ENCODE results near the gene NPHP4.

NPHP4 gene

DNA sequence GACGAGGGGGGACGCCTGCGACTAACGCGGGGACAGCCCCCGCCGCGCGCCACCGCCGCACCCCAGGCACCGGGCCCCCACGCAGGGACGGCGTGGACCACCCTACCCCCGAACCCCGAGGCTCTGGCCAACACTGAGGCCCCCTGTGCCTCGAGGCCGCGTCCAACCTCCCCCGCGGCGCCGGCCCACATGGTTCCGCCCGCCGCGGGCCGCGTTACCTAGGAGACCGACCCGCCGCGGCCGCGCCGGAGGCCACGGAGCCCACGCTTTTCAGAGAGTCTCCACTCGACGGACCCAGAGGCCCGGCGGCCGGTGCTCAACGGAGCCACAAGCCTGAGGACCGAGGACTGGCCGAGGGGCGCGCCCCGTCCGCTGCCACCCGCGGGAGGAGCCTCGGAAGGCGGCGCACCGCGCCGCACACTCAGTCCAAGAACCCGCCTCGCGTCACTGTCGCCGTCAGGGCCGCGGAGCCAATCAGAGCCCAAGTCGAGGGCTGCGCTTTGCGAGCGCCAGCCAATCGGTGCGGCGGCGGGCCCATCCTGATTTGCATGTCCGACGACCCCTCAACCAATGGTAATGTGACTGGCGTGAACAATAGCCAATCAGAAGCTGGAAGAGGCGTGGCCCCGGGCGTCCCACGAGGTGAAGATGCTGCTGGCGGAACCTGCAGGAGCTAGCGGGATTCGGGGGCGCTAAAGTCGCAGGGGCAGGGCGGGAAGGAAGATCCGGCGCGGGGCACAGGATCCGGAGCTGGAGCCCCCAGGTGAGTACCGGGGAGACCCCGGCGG, at the start of gene NPHP4:
Gene NPHP4 (minus strand): TSS at position 400 of the 788 bp plus-strand sequence. CDS start 6,136 bp downstream, outside the sequence.
- peak; percentile 99 for FAIRE-seq

DNA sequence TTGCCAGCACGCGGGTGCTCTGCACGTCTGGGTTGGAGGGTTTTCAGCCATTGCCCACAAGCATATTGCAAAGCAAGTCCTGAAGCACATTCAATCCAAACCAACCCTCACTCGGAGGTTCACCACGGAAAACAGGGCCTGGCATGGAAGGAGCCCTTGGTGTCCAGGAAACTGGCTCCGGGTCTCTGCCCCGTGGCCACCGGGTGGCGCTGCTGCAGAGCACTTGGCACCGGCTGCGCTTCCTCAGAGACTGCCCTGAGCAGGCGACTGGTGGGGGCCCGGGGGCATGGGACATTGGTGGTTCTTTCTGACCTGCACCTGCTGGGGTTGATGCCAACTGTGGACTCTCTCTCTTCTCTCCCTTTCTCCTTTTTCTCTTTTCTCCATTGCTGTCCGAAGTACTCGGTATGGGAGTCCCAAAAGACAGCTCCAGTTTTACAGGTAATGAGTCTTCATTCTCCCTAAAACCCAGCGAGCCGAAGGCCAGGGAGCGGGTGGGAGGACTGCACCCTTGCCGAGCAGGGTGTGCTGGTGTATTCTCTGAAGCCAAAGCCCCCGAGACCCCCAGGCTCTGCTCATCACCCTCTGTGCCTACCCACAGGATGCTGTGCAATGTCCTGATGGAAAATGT, 49.3 kb upstream of the NPHP4 start:
- no peak for FAIRE-seq

DNA sequence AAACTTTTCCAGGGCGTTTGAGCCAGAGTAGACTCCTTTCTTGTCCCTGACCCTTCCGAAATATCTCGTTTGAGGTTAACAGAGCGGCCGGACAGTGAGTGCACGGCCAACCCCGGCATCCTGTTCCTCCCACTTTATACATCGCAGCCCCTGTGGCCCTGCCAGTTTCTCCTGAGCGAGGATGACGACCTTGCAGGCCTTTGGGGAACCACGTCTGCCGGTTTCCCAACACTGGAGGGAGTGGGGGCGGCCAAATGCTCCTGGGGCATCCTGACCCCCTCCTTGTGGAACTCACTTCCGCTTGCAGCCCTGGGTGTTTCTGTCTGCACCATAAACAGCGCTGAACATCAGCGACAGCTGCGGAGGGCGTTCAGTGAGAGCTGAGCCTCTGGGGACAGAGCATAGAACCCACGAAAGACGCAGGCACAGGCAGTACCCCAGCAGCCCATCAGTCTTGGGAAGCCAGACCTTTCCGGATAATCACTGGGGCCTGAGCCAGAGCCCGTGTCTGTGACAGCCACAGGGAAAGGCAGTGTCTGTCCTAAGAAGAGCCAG, 48.7 kb upstream of the NPHP4 start:
- FAIRE-seq = no peak

DNA sequence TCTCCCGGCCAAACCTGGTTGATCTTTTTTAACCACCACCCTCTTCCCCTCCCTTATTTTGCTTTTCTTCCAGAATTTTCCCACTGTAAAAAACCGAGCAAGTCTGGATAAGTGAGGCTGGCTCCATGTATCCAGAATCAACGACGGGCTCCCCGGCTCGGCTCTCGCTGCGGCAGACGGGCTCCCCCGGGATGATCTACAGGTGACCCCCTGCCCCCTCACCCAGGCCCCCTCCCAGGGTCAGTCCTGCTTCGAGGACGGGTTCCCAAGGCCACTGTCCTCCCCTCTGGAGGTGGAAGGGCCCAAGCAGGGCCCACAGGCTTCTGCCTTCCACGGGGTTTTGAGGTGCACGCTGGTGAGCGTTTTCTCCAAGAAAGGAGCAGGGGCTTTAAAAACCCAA, 48.2 kb upstream of the NPHP4 start:
- no peak for FAIRE-seq

DNA sequence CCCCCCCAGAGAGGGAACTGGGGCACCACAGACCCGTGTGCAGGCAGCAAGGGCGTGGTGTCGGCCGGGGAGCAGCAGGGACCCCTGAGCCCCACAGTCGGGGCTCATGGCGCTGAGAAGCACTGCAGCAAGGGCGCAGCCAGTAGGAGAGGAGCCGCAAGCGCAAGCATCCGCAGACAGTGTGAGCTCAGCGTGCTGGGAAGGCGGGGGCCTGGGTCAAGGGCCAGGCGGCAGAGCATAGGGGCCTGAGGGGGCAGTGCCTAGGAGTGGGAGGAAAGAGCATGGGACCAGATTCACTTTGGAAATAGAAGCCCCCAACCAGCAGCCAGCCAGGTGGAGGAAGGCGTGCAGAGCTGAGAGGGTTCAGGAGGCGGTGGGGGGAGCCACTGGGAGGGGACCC, 46.8 kb upstream of the NPHP4 start:
- no peak for FAIRE-seq

DNA sequence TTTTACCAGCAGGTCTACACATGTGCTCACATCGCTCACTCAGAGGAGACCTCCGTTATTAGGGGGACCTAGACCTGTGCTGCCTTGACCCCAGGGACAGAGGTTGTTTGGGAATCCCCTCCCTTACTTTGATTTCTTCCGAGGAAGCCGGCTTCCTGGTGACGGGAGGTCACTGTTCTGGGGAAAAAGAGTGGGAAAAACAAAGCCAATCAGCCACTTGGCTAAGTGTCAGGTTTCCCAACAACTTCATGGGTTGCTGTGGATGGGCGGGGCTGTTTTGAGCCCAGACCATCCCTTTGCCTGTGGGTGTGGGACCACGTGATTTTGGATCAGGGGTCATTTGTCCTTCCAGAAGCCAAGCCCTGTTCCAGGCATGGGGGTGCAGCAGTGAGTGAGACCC, 46.4 kb upstream of the NPHP4 start:
- no peak for FAIRE-seq

DNA sequence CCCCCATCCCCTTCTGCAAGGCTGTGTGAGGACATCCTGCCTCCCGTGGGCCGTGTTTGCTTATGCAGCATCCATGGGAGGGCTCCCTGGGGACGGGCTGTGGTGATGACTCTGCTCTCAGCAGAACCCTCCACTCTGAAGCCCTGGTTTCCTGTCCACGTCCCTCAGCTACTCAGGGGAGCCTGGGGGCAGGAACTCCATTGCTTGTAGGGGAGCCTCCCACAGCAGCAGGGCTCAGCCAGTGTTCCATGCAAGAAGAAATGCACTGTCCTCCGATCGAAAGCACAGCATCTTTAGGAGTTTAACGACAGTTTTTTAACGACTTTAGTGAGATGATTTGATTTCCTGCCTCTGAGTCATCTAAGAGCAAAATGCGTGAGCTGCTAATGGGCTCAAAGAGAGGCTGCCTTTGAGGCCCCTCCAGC, 45.1 kb upstream of the NPHP4 start:
- no peak for FAIRE-seq

DNA sequence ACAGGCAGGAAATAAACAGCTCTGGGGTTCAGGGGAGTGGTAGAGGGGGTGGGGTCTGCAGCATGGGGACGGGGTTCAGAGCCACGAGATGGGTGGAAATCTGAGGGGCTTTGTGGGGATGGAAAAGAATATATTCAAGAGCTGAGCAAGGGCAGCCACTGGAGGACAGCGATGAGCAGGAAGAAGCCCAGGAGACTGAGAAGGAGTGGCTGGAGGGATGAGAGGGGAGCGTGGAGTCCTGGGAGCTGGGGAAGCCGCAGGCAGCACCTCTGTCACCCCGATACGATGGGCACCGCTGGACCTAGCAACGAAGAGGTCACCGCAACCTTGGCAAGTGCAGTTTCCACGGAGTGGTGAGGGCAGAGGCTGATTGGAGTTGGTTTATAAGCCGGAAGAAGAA, 43.5 kb upstream of the NPHP4 start:
- no peak for FAIRE-seq

DNA sequence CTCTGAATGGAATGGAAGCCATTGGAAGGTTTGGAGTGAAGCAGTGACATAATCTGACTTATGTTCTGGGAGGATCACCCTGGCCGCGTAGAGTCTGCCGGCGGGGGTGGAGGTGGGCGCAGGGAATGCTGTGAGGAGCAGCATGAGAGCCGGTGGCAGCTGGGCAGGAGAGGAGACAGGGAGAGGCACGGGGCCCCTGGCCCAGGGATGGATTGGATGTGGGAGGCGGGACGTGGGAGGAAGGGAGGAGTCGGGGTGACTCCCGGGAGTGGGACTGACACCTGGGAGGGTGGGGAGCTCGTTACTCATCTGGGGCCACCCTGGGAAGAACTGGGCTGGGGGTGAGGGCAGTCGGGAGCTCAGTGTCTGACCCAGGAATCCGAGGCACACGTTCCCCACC, 43.1 kb upstream of the NPHP4 start:
- FAIRE-seq = no peak

DNA sequence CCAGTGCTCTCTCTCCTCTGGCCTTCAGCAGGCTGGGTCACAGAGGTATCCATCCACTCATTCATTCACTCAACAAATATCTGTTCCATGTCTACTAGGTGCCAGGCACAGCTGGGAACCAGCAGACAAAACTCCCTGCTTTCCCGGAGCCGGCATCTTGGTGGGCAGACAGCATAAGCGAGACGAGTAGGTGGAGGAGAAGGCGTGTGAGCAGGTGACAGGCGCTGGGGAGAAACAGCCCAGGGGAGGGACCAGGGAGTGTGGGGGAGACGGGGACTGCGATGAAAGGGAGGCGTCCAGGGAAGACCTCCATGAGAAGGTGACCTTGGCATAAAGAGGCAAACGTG, 42.5 kb upstream of the NPHP4 start:
- FAIRE-seq = no peak

DNA sequence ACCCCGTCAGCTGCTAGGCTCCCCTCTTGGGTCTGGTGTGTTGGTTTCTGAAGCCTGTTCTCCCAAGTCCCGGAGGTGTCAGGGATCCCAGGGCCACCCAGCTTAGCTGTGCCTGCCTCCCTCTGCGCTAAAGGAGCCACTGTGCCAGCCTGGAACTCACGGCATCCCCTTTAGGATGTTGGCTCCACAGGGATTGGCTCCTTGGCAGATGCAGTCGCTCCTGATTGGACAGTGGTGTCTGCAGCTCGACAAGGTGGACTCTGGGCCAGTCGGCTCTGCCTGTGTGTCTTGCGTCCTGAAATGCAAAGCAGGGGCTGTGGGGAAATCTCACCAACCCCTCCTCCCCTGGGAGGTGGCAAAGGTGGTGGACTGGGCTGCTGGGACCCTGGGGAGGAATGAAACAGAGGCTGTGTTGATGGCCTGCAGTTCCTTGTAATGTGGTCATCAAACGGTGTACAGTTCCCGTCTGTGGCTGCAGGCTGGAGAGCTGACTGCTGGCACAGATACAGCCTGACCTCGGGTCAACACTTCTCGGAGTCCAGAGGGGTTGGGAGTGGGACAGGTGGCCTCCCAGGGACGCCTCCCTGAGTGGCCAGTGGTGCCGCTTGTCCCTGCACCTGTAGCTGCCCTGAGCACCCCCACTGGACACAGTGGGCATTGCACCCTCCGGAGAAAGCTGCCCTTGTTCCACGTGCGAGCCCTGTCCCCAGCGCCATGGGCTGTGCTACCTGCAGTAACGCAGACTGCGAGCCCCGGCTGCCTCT, 41.9 kb upstream of the NPHP4 start:
- FAIRE-seq = no peak

DNA sequence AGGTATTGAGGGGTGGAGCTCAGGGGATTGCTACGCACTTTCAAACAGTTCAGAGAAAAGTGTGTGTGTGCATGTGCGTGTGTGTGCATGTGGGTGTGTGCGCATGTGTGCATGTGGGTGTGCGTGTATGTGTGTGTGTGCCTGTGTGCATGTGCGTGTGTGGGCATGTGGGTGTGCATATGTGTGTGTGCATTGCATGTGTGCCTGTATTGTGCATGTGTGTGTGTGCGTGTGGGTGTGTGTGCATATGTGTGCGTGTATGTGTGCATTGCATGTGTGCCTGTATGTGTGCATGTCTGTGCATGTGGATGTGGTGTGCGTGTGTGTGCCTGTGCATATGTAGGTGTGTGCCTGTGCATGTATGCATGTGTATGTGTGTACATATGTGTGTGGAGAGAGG, 40.9 kb upstream of the NPHP4 start:
- FAIRE-seq = no peak

DNA sequence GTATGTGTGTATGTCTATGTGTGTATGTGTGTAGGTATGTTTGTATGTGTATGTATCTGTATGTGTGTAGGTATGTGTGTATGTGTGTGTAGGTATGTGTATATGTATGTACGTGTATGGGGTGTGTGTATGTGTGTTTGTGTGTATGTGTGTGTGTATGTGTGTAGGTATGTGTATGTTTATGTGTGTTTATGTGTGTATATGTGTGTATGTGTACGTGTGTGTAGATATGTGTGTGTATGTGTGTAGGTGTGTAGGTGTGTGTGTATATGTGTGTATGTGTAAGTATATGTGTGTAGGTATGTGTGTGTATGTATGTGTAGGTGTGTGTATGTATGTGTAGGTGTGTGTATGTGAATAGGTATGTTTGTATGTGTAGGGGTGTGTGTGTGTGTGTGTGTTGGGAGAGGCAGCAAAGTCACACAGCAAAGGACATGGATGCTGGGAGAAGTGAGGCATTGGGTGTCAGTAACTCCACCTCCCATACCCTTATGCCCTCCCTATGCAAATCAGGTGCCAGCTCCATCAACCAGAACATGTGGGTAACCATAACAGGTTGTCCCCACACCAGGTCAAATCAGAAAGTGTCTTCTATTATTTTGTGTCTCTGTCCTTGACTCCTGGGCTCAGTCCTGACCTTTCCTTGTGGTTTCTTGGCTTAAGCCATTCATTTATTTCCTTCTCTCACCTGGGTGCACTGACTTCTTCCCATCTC, 38.5 kb upstream of the NPHP4 start:
- FAIRE-seq = no peak

DNA sequence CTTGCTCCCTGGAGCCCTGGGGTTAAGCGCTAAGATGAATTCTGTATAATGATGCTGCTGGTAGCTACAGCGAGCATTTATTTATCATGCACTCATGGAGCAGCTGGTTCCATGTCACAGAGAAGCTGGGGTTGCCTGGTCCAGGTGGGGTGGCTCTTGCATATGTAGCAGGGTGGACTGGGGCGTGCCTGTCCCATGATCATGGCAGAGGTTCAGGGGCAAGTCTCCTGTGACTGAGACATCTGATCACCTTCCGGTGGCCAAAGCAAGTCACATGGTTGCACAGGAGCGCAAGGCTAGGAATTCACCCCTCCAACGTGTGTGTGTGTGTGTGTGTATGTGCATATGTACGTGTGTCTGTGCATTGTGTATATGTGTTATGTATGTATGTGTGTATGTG, 37.9 kb upstream of the NPHP4 start:
- no peak for FAIRE-seq

DNA sequence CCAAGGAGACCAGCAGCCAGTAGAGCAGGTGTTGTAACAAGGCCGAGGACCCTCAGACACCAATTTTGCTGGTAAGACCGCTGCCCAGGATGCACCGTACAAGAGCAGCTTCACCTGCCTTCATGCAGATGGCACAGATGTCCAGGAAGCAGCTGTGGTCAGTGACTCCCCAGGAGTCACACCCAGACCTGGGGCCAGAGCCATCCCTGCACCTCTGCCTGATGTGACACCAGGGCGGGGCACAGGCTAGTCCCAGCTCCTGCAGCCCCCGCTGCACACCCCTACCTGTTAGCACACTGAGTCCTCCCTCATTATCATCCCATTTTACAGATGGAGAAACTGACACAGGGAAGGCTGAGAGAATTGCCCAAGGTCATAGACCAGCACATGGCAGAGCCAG, 37.1 kb upstream of the NPHP4 start:
- FAIRE-seq = no peak

DNA sequence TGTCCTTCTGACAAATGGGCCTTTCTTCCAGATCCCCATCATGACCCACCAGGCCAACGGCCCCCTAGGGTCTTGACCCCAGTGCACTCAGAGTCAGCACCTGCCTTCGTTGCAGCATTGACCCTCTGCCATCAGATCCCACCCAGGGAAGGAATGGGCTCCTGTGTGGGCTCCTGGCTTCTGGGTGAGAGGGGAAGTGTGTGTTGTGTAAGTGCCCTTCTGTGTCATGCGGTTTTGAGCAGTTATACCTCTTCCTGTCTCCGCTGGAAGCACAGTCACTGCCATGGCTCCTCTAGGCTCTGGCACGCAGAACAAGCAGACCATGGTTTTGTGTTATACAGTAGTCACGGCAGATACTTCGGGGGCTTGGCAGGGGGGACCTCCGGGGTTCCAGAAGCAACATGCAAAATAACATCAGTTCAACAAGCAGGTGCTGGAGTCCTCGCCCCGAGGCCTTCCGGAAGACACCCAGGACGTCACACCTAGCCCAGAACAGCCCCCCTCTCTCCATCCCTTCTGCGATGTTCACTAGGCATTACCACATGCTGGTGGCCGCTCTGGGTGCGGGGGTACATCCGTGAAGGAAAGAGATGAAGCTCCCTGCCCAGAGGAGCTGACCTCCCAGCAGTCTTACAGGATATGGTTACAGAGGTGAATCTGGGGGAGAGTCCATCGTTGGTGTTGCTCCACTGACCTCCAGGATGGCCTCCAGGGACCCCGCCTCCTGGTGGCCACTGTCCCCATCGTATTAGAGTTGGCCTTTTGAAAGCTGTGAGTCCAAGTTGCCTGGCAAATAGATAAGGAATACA, 36.0 kb upstream of the NPHP4 start:
- no peak for FAIRE-seq

DNA sequence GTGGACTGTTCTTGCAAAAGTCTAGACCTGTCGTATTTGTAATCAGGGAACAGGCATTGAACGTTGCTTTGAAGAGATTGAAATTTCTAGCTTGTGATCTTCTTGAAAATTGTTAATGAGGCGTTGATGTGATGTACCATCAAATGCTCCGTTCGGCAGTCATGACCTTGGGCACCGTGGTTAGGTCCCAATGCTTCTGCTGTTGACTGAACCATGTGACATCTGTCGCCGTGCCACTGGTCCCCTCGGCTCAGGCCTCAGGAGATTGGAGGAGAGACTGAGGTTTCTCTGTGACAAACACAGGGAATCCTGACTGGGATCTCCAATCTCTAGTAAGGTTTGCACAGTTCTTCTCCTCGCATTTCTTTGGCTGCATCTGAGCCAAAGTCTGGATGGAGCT, 35.4 kb upstream of the NPHP4 start:
- no peak for FAIRE-seq

DNA sequence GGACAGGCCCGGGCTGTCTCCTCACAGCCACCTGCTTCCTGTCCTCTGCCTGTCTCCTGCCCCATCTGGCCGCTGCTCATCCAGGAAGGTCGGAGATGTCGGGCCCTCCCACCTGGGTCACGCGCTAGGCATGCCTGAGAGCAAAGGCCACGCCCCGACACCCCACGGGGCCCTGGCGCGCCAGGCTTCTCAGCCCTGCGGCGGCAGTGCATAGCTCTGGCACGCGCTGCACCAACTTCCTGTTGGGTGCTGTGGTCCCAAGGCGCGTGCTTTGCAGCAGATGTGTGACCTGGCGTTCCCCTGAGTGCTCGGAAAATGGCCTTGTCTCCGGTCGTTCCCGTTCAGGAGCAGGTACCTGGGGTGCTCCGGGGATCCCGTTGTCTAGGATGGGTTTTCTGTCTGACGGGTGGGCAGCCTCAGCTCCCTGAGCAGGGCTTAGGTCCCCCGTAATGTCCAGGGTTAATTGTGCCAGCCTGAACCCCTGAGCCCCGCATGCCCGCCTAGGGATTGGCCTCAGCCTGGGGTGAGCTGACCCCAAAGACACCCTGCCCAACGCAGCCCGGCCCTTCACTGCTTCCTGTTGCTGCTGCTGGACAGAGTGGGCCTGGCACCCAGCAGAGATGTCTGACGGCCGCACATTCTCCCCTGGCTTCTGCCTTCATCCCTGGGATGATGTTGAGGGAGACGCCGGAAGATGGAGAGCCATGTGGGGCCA, 34.0 kb upstream of the NPHP4 start:
- no peak for FAIRE-seq

DNA sequence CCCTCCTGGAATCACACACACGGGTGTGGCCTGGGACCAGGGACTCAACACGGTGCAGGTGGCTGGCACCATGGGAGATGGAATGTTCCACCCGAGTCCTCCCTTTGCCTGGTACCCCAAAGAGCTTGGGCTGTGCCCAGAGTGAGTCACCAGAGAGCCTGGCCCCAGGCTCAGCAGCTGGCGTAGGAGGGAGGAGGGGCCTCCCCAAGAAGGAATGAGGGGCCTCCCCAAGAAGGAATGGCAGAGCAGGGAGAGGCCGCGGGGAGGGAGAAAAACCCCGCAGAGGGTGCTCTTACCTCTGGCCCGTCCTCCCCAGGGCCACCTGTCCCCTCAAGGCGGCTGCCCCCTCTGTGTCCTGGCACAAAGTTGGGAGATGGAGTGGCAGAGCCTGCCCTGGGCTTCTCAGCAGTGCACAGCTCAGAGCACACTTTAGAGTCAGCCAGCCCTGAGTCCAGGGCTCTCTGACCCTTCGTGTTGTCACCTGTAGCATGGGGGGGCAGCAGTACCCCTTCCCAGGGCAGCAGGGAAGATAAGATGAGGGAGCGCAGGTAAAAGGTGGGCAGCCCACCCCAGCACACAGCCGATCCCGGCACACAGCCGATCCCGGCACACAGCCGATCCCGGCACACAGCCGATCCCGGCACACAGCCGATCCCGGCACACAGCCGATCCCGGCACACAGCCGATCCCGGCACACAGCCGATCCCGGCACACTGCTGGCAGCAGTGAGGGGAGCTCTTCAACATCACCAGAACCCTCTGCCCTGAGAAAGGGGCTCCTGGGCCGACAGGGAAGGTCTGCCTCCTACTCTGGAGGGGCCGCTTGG, 33.3 kb upstream of the NPHP4 start:
- no peak for FAIRE-seq

DNA sequence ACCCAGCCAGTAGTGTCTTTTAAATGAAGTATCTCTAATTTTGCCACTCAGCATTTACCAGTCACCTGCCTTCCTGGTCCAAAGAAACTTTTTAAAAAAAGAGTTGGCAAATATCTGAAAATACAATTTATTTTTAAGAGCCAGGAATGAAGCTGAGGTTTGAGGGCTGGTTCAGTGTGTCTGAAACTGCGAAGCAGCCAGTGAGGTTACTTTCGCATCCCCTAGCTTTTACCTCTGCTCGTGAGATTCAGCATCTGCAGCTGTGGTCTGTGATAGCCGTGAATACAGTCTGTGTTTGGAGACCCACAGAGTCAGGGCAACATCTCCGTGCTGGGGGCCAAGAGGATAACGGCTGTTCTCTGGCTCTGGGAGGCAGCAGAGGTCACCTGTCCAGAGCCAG, 32.2 kb upstream of the NPHP4 start:
- no peak for FAIRE-seq

DNA sequence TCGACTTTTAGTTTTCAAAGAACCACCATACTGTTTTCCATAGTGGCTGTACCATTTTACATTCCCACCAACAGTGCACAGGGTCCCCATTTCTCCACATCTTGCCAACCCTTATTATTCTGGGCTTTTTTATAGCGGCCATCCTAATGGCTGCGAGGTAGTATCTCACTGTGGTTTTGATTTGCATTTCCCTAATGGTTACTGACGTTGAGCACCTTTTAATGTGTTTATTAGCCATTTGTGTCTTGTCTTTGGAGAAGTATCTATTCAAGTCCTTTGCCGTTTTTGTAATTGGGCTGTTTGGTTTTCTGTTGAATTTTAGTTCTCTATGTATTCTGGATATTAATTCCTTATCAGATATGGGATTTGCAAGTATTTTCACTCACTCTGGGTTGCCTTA, 31.1 kb upstream of the NPHP4 start:
- no peak for FAIRE-seq

Data from G401.6 (cell line).